HepG2 (cell line): ENCODE data around the gene NFE2L1. TPM values are rescaled to one million over a fixed set of nuclear protein-coding genes. Genes with fewer than 3 reads are reported as not detected.

Source experiments
- ATAD3A ChIP-seq: sonication (generic); formaldehyde crosslinking; IDR thresholded peaks from 2 replicates; pipeline ENCODE4 v1.4.0; 2020; ENCODE audit warnings: missing genetic modification reagents
- DPF2 ChIP-seq: sonication (generic); formaldehyde crosslinking; IDR thresholded peaks from 2 replicates; pipeline ENCODE4 v1.4.0; 2020; ENCODE audit warnings: mild to moderate bottlenecking, low read depth, missing genetic modification reagents, borderline replicate concordance
- ISL2 ChIP-seq: sonication (generic); formaldehyde crosslinking; IDR thresholded peaks from 2 replicates; pipeline ENCODE4 v1.5.0; 2020; ENCODE audit warnings: missing genetic modification reagents
- LCORL ChIP-seq, 2 experiments: fragments of 450-650 bp in 1 of 2; sonication (generic) in 1 of 2; formaldehyde crosslinking in 1 of 2; IDR thresholded peaks; 2 replicates each; pipeline versions ENCODE4 v1.5.0 to v1.6.1; 2017 to 2020; ENCODE audit warnings: antibody characterized with exemption in 1 of 2, missing genetic modification reagents in 1 of 2
- NR2F1 ChIP-seq, 2 experiments: fragments of 450-650 bp in 1 of 2; formaldehyde crosslinking in 1 of 2; IDR thresholded peaks; 2 replicates each; pipeline versions ENCODE4 v1.5.0 to v1.6.1; 2016 to 2020; ENCODE audit warnings: mild to moderate bottlenecking in 1 of 2, missing compliant biosample characterization in 1 of 2, missing genetic modification reagents in 1 of 2, moderate library complexity in 1 of 2
- RFXANK ChIP-seq: IDR thresholded peaks from 2 replicates; pipeline ENCODE4 v1.6.1; 2016
- SOX13 ChIP-seq, 3 experiments: fragments of 450-650 bp in 1 of 3; sonication (generic) in 1 of 3; formaldehyde crosslinking in 1 of 3; IDR thresholded peaks in 2 of 3; conservative IDR thresholded peaks in 1 of 3; 2 replicates each; pipeline versions ENCODE4 v1.5.0 to v1.6.1; 2016 to 2020; ENCODE audit warnings: antibody characterized with exemption in 1 of 3, mild to moderate bottlenecking in 1 of 3, missing compliant biosample characterization in 1 of 3, missing genetic modification reagents in 1 of 3, moderate library complexity in 1 of 3
- SOX5 ChIP-seq: IDR thresholded peaks from 2 replicates; pipeline ENCODE4 v1.6.1; 2016; ENCODE audit warnings: borderline replicate concordance
- STAT6 ChIP-seq: sonication (generic); formaldehyde crosslinking; IDR thresholded peaks from 2 replicates; pipeline ENCODE4 v1.4.0; 2020; ENCODE audit warnings: missing genetic modification reagents, mild to moderate bottlenecking, borderline replicate concordance
- ZFP90 ChIP-seq: sonication (generic); formaldehyde crosslinking; IDR thresholded peaks from 2 replicates; pipeline ENCODE4 v1.8.0; 2022; ENCODE audit warnings: missing genetic modification reagents, mild to moderate bottlenecking, inconsistent platforms, borderline replicate concordance
- ZNF407 ChIP-seq: sonication (generic); formaldehyde crosslinking; IDR thresholded peaks from one replicate; pipeline ENCODE4 v1.5.1; 2020; ENCODE audit warnings: mild to moderate bottlenecking, missing genetic modification reagents; ENCODE audit errors: not compliant biosample characterization
- ZNF550 ChIP-seq: sonication (generic); formaldehyde crosslinking; IDR thresholded peaks from 2 replicates; pipeline ENCODE4 v1.4.0; 2020; ENCODE audit warnings: mild to moderate bottlenecking, missing genetic modification reagents, borderline replicate concordance
- ZNF629 ChIP-seq: sonication (generic); formaldehyde crosslinking; conservative IDR thresholded peaks from 2 replicates; pipeline ENCODE4 v1.5.0; 2020; ENCODE audit warnings: missing genetic modification reagents
- ZNF709 ChIP-seq: sonication (generic); formaldehyde crosslinking; IDR thresholded peaks from 2 replicates; pipeline ENCODE4 v1.5.0; 2020; ENCODE audit warnings: mild to moderate bottlenecking, missing genetic modification reagents
- ZNF784 ChIP-seq: sonication (generic); formaldehyde crosslinking; IDR thresholded peaks from 2 replicates; pipeline ENCODE4 v1.5.1; 2020; ENCODE audit warnings: missing genetic modification reagents, mild to moderate bottlenecking, borderline replicate concordance
- ZSCAN20 ChIP-seq: sonication (generic); formaldehyde crosslinking; IDR thresholded peaks from 2 replicates; pipeline ENCODE4 v1.4.0; 2020; ENCODE audit warnings: missing genetic modification reagents, mild to moderate bottlenecking, borderline replicate concordance
- polyA plus RNA-seq, 8 experiments: library from polyadenylated mRNA; depleted of rRNA in 3 of 8; stranded (reverse) in 7 of 8; unstranded in 1 of 8; fragments of >200 nt; fragmentation: Illumina TruSeq in 4 of 8; extraction: Trizol in 4 of 8; gene quantifications; 2 replicates each; pipeline versions ENCODE4 v1.2.1 to v1.2.3, GENCODE V29; 2011 to 2016; ENCODE audit warnings: low read depth in 4 of 8, missing spikeins in 1 of 8, mixed read lengths in 1 of 8; ENCODE audit not compliant: insufficient read depth in 1 of 8
- total RNA-seq, 5 experiments: library from RNA; depleted of rRNA; stranded (reverse); fragments of >200 nt; fragmentation: Illumina TruSeq; extraction: Trizol; gene quantifications; 2 replicates each; pipeline ENCODE4 v1.2.3, GENCODE V29; 2016; ENCODE audit warnings: low read depth in 1 of 5

NFE2L1 gene
- total and polyA plus RNA-seq, 2 of the 13 experiments (the other 11 are each of a cell fraction or from before 2014, with no cell fraction given) = 67.0 to 234 TPM

- TF ChIP-seq NR2F1 (CRISPR knock-in tag; IDR thresholded peaks at IDR 0.05) (peak in 1 of 2 experiments; percentile 52; a peak in 1 of 4 replicates), SOX13 (IDR thresholded peaks at IDR 0.05) (0 out of 2 replicates have a peak, but pooled peaks have one; percentile 17), SOX13 (CRISPR knock-in tag; conservative IDR thresholded peaks at IDR 0.05 in 1 of 2, IDR thresholded peaks at IDR 0.05 in 1 of 2) (peak in 1 of 2 experiments; percentile 48; a peak in 1 of 4 replicates), DPF2 (CRISPR knock-in tag) (no peak), ZFP90 (no peak), ATAD3A (CRISPR knock-in tag) (no peak), ISL2 (CRISPR knock-in tag) (0 out of 2 replicates have a peak, but pooled peaks have one; percentile 11), ZNF629 (CRISPR knock-in tag) (0 out of 2 replicates have a peak, but pooled peaks have one; percentile 12), ZNF709 (CRISPR knock-in tag) (no peak), ZNF784 (no peak), ZNF407 (no peak), LCORL (IDR thresholded peaks at IDR 0.05) (no peak), LCORL (CRISPR knock-in tag; IDR thresholded peaks at IDR 0.05) (peak; percentile 77), RFXANK (CRISPR knock-in tag) (no peak), STAT6 (CRISPR knock-in tag) (no peak), ZNF550 (no peak), SOX5 (CRISPR knock-in tag) (peak; percentile 68), ZSCAN20 (CRISPR knock-in tag) (no peak)
These were observed 3.7 kb downstream of the NFE2L1 start (continued) for GRCh38 chr17:48051706-48052486.
